ENCODE measurements around the gene NOL3. TPM values are rescaled to one million over a fixed set of nuclear protein-coding genes. Genes with fewer than 3 reads are reported as not detected.

NOL3 gene
- total and polyA plus RNA-seq, 2 of the 13 experiments (the other 11 are each of a cell fraction or from before 2014, with no cell fraction given): 5.7 to 20.5 TPM

GRCh38 chr16:67207249-67208091, 37.1 kb downstream of the NOL3 start (continued):
- TF ChIP-seq MLXIP (CRISPR knock-in tag; IDR thresholded peaks at IDR 0.05; ENCODE audit: borderline replicate concordance) (no peak), ZNF263 (CRISPR knock-in tag; IDR thresholded peaks at IDR 0.05) (no peak), ELF1 (CRISPR knock-in tag; IDR thresholded peaks at IDR 0.05) (no peak), NFRKB (IDR thresholded peaks at IDR 0.05) (no peak), ZNF501 (CRISPR knock-in tag; IDR thresholded peaks at IDR 0.05) (no peak; the same call in 1 of the 2 replicates), HNRNPL (IDR thresholded peaks at IDR 0.05; ENCODE audit: low read depth, low read length) (0 out of 2 replicates have a peak, but pooled peaks have one; percentile 12), ZFP62 (CRISPR knock-in tag; IDR thresholded peaks at IDR 0.05) (no peak), ZNF350 (CRISPR knock-in tag; IDR thresholded peaks at IDR 0.05; ENCODE audit: borderline replicate concordance, low read depth) (no peak), SNRNP70 (IDR thresholded peaks at IDR 0.05; ENCODE audit: low read depth, low read length) (no peak), BORCS8-MEF2B (CRISPR knock-in tag; IDR thresholded peaks at IDR 0.05) (peak; percentile 45; the same call in 1 of the 2 replicates), ZBTB39 (CRISPR knock-in tag; IDR thresholded peaks at IDR 0.05) (no peak), ZNF136 (CRISPR knock-in tag; IDR thresholded peaks at IDR 0.05; ENCODE audit: low read depth) (no peak; the same call in 1 of the 2 replicates), ZBTB8A (CRISPR knock-in tag; IDR thresholded peaks at IDR 0.05; ENCODE audit: borderline replicate concordance, low read depth) (no peak), XBP1 (CRISPR knock-in tag; IDR thresholded peaks at IDR 0.05) (no peak), JDP2 (CRISPR knock-in tag; IDR thresholded peaks at IDR 0.05; ENCODE audit: borderline replicate concordance) (no peak), NR2F1 (CRISPR knock-in tag; IDR thresholded peaks at IDR 0.05) (no peak), NFYB (CRISPR knock-in tag; IDR thresholded peaks at IDR 0.05) (no peak), TBX3 (IDR thresholded peaks at IDR 0.05; ENCODE audit: borderline replicate concordance) (no peak), ZNF512B (CRISPR knock-in tag; IDR thresholded peaks at IDR 0.05; ENCODE audit: borderline replicate concordance) (no peak), PCBP1 (IDR thresholded peaks at IDR 0.05; ENCODE audit: borderline replicate concordance, low read depth, low read length) (no peak), ZNF230 (CRISPR knock-in tag; IDR thresholded peaks at IDR 0.05) (no peak), ZNF746 (CRISPR knock-in tag; IDR thresholded peaks at IDR 0.05) (no peak), RFX5 (IDR thresholded peaks at IDR 0.05; ENCODE audit: low read depth, low read length) (no peak)
